A549 treated with ZK216348 at 1 μM for 4 hours (cell line): Measurements from ENCODE around the gene ALK. TPM values are rescaled to one million over a fixed set of nuclear protein-coding genes. Genes with fewer than 3 reads are reported as not detected.

ENCODE experiments used
- total RNA-seq: library from RNA; stranded (reverse); fragments of 200-300 nt; extraction: Qiagen RNA extraction; gene quantifications from 5 replicates; pipeline ENCODE4 v1.2.3, GENCODE V29; 2022; ENCODE audit warnings: low read depth

The ALK gene
- not detected in 5 replicates for total RNA-seq

GRCh38 chr2:29921560-29921915 lies at the start of gene ALK:
Gene ALK, minus strand, starts transcription at chr2:29921586. Its CDS starts 927 bp downstream, at chr2:29920659.

Other genes with a start within 250 kb of the ALK start
- gene YPEL5, start 225.4 kb upstream of the ALK start, total RNA-seq: 41.9 to 63.2 TPM (median 57.5 TPM) in 5 replicates